HUES6 (cell line): ENCODE results near the gene CLDN24.

Experiments used
- H3K27ac ChIP-seq: 2 replicates; pipeline ENCODE4 v1.7.0; 2013; ENCODE audit warnings: low read depth, mild to moderate bottlenecking, low read length, inconsistent platforms
- H3K27me3 ChIP-seq: 2 replicates; pipeline ENCODE4 v1.6.1; 2013; ENCODE audit warnings: low read length; ENCODE audit not compliant: control insufficient read depth, insufficient read depth
- H3K36me3 ChIP-seq: 2 replicates; pipeline ENCODE4 v1.6.1; 2013; ENCODE audit warnings: low read length; ENCODE audit not compliant: control insufficient read depth, insufficient read depth
- H3K4me1 ChIP-seq: 2 replicates; pipeline ENCODE4 v1.6.1; 2013; ENCODE audit warnings: low read length; ENCODE audit not compliant: control insufficient read depth, insufficient read depth
- H3K4me3 ChIP-seq: 2 replicates; pipeline ENCODE4 v1.5.1; 2013; ENCODE audit warnings: low read depth, low read length
- H3K9ac ChIP-seq: one replicate; pipeline ENCODE4 v1.6.1; 2013; ENCODE audit warnings: mild to moderate bottlenecking, low read length
- H3K9me3 ChIP-seq: 2 replicates; pipeline ENCODE4 v1.6.1; 2013; ENCODE audit warnings: low read depth, low read length; ENCODE audit not compliant: control insufficient read depth, insufficient read depth

The CLDN24 gene

DNA sequence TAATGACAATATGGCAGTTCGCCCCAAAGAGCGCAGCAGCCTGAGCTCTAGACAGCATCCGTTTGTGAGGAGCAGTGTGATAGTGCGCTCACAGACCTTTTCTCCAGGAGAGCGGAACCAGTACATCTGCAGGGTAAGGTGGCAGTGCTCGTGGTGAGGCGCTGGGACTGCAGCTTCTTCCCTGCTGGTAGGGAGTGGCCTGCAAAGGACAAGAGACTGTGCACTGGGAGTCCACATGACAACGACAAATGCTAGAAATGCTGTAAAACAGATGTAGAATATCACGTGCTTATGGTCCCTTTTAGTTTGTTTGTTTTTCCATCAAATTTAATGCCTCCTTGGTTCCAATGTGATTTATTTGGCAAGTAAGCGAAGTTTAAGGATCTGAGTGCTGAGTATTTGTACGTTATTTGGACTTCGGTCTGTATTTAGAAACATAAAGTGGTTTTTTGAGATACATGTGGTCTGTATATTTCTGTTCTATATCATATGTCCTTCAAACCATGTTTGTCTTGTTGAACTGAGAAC lies 37.9 kb downstream of the CLDN24 start:
- Histone ChIP-seq H3K9ac (no peak overlapping the region), H3K4me1 (no peaks in the 10 kb centered on the region), H3K4me3 (no peak overlapping the region), H3K9me3 (no peaks in the 10 kb centered on the region), H3K36me3 (peaks cover 96% of the 10 kb centered on the region), H3K27me3 (no peaks in the 10 kb centered on the region), H3K27ac (no peak overlapping the region)

DNA sequence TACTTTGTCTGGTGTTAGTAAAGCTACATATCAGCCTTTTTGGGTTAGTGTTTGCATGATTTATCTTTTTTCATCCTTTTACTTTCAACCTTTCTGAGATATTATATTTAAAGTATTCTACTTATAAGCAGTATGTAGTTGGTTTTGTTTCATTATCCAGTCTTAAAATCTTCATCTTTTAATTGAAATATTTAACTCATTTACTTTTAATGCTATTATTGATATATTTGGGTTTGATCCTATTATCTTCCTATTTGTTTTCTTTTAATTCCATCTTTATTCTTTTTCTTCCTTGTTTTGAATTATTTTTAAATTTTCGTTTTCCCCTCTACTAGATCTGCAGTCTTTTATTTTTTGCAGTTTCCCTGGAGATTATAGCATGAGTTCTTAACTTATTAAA lies 46.1 kb downstream of the CLDN24 start:
- no peaks in the 10 kb centered on the region for H3K4me1 ChIP-seq
- no peak overlapping the region for H3K9ac ChIP-seq
- no peaks in the 10 kb centered on the region for H3K27me3 ChIP-seq
- H3K4me3 ChIP-seq = no peak overlapping the region
- H3K9me3 ChIP-seq = peaks cover 11% of the 10 kb centered on the region; the same call in 1 of the 2 replicates
- H3K36me3 ChIP-seq = peaks cover 68% of the 10 kb centered on the region
- no peak overlapping the region for H3K27ac ChIP-seq

DNA sequence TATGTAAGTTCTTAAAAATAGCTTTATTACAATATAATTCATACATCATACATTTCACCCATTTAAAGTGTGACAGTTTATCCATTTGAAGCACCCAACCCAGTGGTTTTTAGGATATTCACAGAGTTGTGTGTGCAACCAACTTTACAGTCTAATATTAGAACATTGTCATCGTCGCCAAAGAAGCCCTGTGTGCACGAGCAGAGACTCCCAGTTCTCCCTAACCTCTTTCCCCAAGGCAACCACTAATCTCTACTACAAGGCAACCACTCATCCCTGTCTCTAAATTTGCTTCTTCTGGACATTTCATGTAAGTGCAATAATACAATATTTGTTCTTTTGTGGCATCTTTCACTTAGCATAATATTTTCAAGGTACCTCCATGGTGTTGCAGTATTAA lies 49.8 kb downstream of the CLDN24 start:
- H3K4me3 ChIP-seq = no peak overlapping the region
- H3K4me1 ChIP-seq = no peaks in the 10 kb centered on the region
- H3K27ac ChIP-seq = no peak overlapping the region
- H3K9ac ChIP-seq = no peak overlapping the region
- H3K27me3 ChIP-seq = no peaks in the 10 kb centered on the region
- peaks cover 89% of the 10 kb centered on the region for H3K36me3 ChIP-seq
- peaks cover 11% of the 10 kb centered on the region; the same call in 1 of the 2 replicates for H3K9me3 ChIP-seq
